IPS DF 6.9 (cell line): ENCODE data around the gene DDAH1.

Experiments
- DNase-seq: peaks from one replicate; pipeline ENCODE4 v3.0.0-alpha.2; 2013; ENCODE audit warnings: low read depth, low spot score
- H3K27ac ChIP-seq: one replicate; pipeline ENCODE4 v1.5.1; 2013; ENCODE audit warnings: low read length, control low read depth
- H3K27me3 ChIP-seq: 2 replicates; pipeline ENCODE4 v1.6.1; 2013; ENCODE audit warnings: mild to moderate bottlenecking, low read length; ENCODE audit not compliant: control insufficient read depth, insufficient read depth
- H3K36me3 ChIP-seq: 2 replicates; pipeline ENCODE4 v1.6.1; 2013; ENCODE audit warnings: low read length; ENCODE audit not compliant: control insufficient read depth, insufficient read depth
- H3K4me1 ChIP-seq: 2 replicates; pipeline ENCODE4 v1.6.1; 2013; ENCODE audit warnings: low read length; ENCODE audit not compliant: control insufficient read depth, insufficient read depth
- H3K4me3 ChIP-seq: 2 replicates; pipeline ENCODE4 v1.5.1; 2013; ENCODE audit warnings: mild to moderate bottlenecking, low read length
- H3K9me3 ChIP-seq: 2 replicates; pipeline ENCODE4 v1.6.1; 2013; ENCODE audit warnings: low read length, inconsistent platforms; ENCODE audit not compliant: control insufficient read depth, insufficient read depth
- WGBS: extraction: QIAGEN DNeasy Blood & Tissue Kit; methylation state at CpG from one replicate; pipeline ENCODE4 v1.1.7; 2013; ENCODE audit warnings: mixed read lengths, missing lambda C conversion rate; ENCODE audit not compliant: insufficient read length, insufficient coverage; 5-methylcytosine and 5-hydroxymethylcytosine counted together

DDAH1 gene

GRCh38 chr1:85295006-85295431, 169.9 kb downstream of the DDAH1 start:
- Histone ChIP-seq H3K4me1 (no peaks in the 10 kb centered on the region), H3K9me3 (no peaks in the 10 kb centered on the region), H3K36me3 (no peaks in the 10 kb centered on the region), H3K27ac (no peak overlapping the region), H3K27me3 (no peaks in the 10 kb centered on the region), H3K4me3 (no peak overlapping the region)
- no CpG with 5 or more reads among the region's 3 CpGs for WGBS
- no peak for DNase-seq

- no peak for DNase-seq
- Histone ChIP-seq H3K9me3 (no peaks in the 10 kb centered on the region), H3K4me1 (no peaks in the 10 kb centered on the region), H3K4me3 (no peak overlapping the region), H3K36me3 (no peaks in the 10 kb centered on the region), H3K27ac (no peak overlapping the region), H3K27me3 (no peaks in the 10 kb centered on the region)
- no CpG with 5 or more reads among the region's 2 CpGs for WGBS
Measured at GRCh38 chr1:85290826-85291225, 174.1 kb downstream of the DDAH1 start.

- WGBS, result no CpG with 5 or more reads among the region's 4 CpGs
- no peaks in the 10 kb centered on the region for H3K4me1 ChIP-seq
- H3K27ac ChIP-seq, result no peak overlapping the region
- no peak for DNase-seq
- H3K4me3 ChIP-seq, result no peak overlapping the region
- H3K27me3 ChIP-seq, result no peaks in the 10 kb centered on the region
- H3K9me3 ChIP-seq, result no peaks in the 10 kb centered on the region
- no peaks in the 10 kb centered on the region for H3K36me3 ChIP-seq
Measured at GRCh38 chr1:85289848-85290335, 175.1 kb downstream of the DDAH1 start.

- no peaks in the 10 kb centered on the region for H3K9me3 ChIP-seq
- no peaks in the 10 kb centered on the region for H3K4me1 ChIP-seq
- H3K36me3 ChIP-seq, result no peaks in the 10 kb centered on the region
- DNase-seq, result no peak
- H3K4me3 ChIP-seq, result no peak overlapping the region
- H3K27ac ChIP-seq, result no peak overlapping the region
- WGBS, result no CpG with 5 or more reads among the region's 9 CpGs
- H3K27me3 ChIP-seq, result no peaks in the 10 kb centered on the region
Measured at GRCh38 chr1:85289207-85289847, 175.6 kb downstream of the DDAH1 start.

GRCh38 chr1:85284202-85284601, 180.8 kb downstream of the DDAH1 start:
- no peak for DNase-seq
- no CpG with 5 or more reads among the region's 2 CpGs for WGBS
- Histone ChIP-seq H3K4me3 (no peak overlapping the region), H3K36me3 (no peaks in the 10 kb centered on the region), H3K9me3 (no peaks in the 10 kb centered on the region), H3K27ac (no peak overlapping the region), H3K4me1 (peaks cover 4% of the 10 kb centered on the region; the same call in 1 of the 2 replicates), H3K27me3 (no peaks in the 10 kb centered on the region)

- Histone ChIP-seq H3K4me1 (peaks cover 4% of the 10 kb centered on the region; the same call in 1 of the 2 replicates), H3K4me3 (no peak overlapping the region), H3K27ac (no peak overlapping the region), H3K27me3 (no peaks in the 10 kb centered on the region), H3K36me3 (no peaks in the 10 kb centered on the region), H3K9me3 (no peaks in the 10 kb centered on the region)
- WGBS, result no CpG with 5 or more reads among the region's 11 CpGs
- DNase-seq, result no peak
Measured at GRCh38 chr1:85283475-85284199, 181.3 kb downstream of the DDAH1 start.

- Histone ChIP-seq H3K27ac (no peak overlapping the region), H3K4me3 (no peak overlapping the region), H3K9me3 (no peaks in the 10 kb centered on the region), H3K36me3 (no peaks in the 10 kb centered on the region), H3K4me1 (peaks cover 4% of the 10 kb centered on the region; the same call in 1 of the 2 replicates), H3K27me3 (no peaks in the 10 kb centered on the region)
- no peak for DNase-seq
- WGBS, result no CpG with 5 or more reads among the region's 1 CpG
Measured at GRCh38 chr1:85282424-85282823, 182.5 kb downstream of the DDAH1 start.

GRCh38 chr1:85280636-85281035, 184.3 kb downstream of the DDAH1 start:
- Histone ChIP-seq H3K4me1 (peaks cover 4% of the 10 kb centered on the region; the same call in 1 of the 2 replicates), H3K27ac (no peak overlapping the region), H3K36me3 (no peaks in the 10 kb centered on the region), H3K27me3 (no peaks in the 10 kb centered on the region), H3K9me3 (no peaks in the 10 kb centered on the region), H3K4me3 (no peak overlapping the region)
- no peak for DNase-seq
- no CpG with 5 or more reads among the region's 4 CpGs for whole genome bisulfite sequencing

- WGBS, result no CpG with 5 or more reads among the region's 10 CpGs
- Histone ChIP-seq H3K27ac (no peak overlapping the region), H3K9me3 (no peaks in the 10 kb centered on the region), H3K4me3 (no peak overlapping the region), H3K36me3 (no peaks in the 10 kb centered on the region), H3K27me3 (no peaks in the 10 kb centered on the region), H3K4me1 (peaks cover 4% of the 10 kb centered on the region; the same call in 1 of the 2 replicates)
- DNase-seq, result no peak
Measured at GRCh38 chr1:85279458-85280080, 185.4 kb downstream of the DDAH1 start.

- Histone ChIP-seq H3K9me3 (no peaks in the 10 kb centered on the region), H3K27me3 (no peaks in the 10 kb centered on the region), H3K27ac (no peak overlapping the region), H3K36me3 (no peaks in the 10 kb centered on the region), H3K4me3 (no peak overlapping the region), H3K4me1 (peaks cover 4% of the 10 kb centered on the region; the same call in 1 of the 2 replicates)
- DNase-seq, result no peak
- WGBS, result no CpG with 5 or more reads among the region's 2 CpGs
Measured at GRCh38 chr1:85278853-85279314, 186.1 kb downstream of the DDAH1 start.
